CD4-positive, alpha-beta T cell treated with Interleukin-15 for 4 hours (primary cell): ENCODE measurements around the gene PYDC2.

ENCODE experiments used
- DNase-seq: peaks from one replicate; pipeline ENCODE4 v3.0.0-alpha.2; 2020; ENCODE audit warnings: low spot score

Gene PYDC2

DNA sequence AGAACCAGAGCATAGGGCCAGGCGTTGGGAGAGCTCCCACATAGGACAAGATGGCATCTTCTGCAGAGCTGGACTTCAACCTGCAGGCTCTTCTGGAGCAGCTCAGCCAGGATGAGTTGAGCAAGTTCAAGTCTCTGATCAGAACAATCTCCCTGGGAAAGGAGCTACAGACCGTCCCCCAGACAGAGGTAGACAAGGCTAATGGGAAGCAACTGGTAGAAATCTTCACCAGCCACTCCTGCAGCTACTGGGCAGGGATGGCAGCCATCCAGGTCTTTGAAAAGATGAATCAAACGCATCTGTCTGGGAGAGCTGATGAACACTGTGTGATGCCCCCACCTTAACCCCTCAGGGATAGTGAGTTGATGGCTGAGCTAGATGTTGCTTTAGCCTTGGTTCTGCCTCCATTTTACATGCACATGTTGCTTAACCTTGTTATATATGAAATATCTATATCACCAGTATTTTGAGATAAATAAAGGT, at the start of gene PYDC2:
TSS of gene PYDC2 (plus strand) at position 51 of the 483 bp plus-strand sequence. CDS start at position 51, 0 bp downstream.
- DNase-seq: no peak

- DNase-seq: no peak
Observed at GRCh38 chr3:191412759-191413158, 48.2 kb upstream of the PYDC2 start.

GRCh38 chr3:191414286-191414685, 46.7 kb upstream of the PYDC2 start:
- no peak for DNase-seq

DNA sequence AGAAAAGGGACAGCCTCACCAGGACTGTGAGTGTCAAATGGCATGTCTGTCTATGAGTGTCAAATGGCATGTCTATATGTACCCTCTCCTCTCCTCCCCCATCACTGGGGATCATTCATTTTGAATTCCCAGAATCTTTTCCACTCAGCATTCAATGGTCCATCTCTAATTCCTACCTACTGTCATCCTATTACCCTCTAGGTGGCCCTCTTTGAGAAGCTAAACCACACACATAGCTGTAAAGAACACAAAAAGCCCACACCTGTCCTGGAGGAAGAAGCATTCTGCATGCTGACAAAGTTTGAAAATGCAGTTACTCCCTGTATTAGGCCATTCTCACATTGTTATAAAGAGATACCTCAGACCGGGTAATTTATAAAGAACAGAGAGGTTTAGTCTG, 46.2 kb upstream of the PYDC2 start:
- DNase-seq: no peak

- no peak for DNase-seq
Observed at GRCh38 chr3:191415566-191415965, 45.4 kb upstream of the PYDC2 start.

DNA sequence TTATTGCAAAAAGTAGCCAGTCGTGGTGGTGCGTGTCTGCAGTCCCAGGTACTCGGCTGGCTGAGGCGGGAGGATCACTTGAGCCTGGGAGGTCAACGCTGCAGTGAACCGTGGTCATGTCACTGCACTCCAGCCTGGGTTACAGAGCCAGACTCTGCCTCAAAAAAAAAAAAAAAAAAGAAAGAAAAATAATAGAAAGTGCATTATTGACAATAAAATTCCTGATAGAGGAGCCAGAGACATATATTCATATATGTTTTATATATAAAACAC, 43.6 kb upstream of the PYDC2 start:
- DNase-seq: no peak

DNA sequence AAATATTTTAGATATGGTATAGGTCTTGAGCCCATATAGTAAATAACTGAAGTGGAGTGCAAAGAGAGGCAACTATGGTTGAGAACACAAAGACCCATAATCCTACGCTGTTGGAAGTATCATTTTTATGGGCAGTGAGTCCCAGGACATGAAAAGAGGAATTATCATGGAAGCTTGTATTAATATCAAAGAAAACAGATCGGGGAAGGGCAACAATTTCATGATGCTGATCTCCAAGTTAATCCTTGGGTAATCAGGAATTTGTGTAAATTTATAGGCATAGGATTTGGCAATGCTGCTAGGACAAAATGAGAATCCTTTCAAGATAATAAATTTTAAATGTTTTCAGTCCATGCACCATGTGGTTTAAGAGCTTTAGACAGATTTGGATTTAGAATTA, 40.2 kb upstream of the PYDC2 start:
- no peak for DNase-seq

DNA sequence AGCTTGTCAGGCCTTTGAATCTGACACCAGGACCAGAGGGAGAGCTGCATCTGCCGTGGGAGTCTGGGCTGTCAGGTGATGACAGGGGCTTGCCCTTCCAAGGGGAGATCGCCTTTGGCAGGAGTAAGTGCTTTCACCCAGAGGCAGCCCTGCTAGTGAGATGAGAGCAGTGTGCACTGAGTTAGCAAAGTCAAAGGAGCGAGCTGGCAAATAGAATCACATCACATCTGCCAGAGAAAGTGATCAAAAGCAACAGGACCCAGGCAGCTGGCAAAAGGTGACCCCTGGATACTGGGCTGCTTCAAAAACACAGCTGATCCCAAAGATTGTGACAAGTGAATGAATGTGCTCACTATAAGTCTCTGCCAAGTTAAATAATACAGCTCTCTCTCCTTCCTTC, 36.1 kb upstream of the PYDC2 start:
- no peak for DNase-seq

DNA sequence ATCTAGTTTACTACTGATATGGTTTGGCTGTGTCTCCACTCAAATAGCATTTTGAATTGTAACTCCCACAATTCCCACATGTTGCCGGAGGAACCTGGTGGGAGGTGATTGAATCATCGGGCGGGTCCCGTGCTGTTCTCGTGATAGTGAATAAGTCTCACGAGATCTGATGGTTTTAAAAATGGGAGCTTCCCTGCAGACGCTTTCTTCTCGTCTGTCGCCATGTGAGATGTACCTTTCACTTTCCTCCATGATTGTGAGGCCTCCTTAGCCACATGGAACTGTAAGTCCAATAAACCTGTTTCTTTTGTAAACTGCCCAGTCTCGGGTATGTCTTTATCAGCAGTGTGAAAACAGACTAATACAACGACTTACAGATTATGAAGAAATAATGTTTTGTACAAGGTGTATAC, 35.6 kb upstream of the PYDC2 start:
- no peak for DNase-seq

DNA sequence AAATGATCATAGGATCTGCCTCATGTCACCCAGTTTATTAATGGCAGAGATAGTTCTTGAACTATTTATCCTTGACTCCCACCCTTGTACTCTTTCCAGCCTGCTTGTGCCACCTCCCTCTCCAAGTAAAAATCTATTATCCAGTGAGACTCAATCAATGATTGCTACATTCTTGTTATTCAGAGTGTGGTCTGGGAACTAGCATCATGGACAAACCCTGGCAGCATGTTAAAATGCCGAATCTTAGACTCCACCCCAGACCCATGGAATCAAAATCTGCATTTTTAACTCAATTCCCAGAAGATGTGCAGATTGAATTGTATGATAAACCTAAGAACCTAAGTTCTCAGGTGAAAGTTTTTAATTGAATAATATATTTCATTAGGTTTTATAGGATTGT, 34.7 kb upstream of the PYDC2 start:
- DNase-seq: no peak

DNA sequence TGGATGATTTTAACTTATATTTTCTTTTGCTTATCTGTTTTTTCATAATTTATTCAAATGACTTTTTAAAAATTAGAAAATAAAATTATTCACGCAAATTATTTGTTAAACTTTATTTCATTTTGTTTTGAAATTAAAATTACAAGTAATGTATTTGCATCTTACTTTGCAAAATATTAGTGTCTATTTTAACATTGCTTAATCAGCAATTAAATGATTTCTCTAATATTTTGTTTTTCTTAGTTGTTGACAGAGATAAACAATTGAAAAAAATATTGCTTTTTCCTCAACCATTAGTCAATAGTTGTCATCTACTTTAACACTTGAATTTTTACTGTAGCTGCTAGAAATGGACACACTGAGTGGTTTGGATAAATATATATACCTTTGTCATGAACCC, 32.8 kb upstream of the PYDC2 start:
- DNase-seq: no peak

GRCh38 chr3:191430103-191430502, 30.9 kb upstream of the PYDC2 start:
- no peak for DNase-seq

- no peak for DNase-seq
Observed at GRCh38 chr3:191431160-191431822, 29.7 kb upstream of the PYDC2 start.

- no peak for DNase-seq
Observed at GRCh38 chr3:191432162-191432561, 28.8 kb upstream of the PYDC2 start.

- DNase-seq: no peak
Observed at GRCh38 chr3:191434024-191434423, 26.9 kb upstream of the PYDC2 start.

DNA sequence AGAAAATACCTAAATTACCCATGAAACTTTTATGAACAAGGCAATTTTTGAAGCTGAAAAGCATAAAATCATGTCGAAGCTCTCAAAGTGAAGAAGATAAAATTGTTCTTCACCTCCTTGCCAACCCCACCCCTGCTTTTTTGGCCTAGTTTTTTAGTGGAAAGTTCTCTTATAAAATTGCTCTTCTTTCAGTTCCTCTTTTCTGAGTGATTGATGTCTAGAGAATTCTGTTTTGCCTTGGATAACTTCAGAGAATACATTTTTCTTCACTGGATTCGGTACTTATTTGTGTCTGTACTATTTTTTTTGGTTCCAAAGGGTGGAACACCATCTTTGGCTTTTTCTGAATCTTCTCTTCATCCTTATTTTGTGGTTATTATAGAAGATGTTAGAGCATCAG, 25.0 kb upstream of the PYDC2 start:
- no peak for DNase-seq

DNA sequence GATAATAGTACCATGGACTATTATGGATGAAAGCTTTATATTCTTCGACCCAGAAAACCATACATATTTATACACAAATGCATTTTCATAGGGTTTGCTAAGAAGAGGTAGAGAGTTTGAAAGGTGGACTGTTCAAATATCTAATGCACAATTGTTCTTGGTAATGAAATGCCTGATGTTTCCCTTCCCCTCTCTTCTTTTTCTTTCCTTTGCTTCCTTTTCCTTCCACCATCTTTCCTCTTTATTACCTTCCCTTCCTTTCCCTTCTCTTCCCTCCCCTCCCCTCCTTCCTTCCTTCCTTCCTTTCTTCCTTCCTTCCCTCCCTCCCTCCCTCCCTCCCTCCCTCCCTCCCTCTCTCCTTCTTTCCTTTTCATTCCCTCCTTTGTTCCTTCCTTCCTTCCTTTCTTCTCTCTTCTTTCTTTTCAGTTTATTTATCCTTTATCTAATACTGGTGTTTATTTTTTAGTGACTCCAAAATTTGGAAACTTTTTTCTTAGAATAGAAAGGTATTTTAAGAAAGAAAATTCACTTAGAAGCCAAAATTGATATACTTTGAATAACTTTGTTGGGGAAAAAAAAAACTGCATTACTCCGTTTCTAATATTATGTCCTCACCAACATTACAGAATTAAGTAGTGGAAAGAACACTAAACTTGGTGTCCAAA, 22.7 kb upstream of the PYDC2 start:
- no peak for DNase-seq

GRCh38 chr3:191440532-191440931, 20.4 kb upstream of the PYDC2 start:
- DNase-seq: no peak

GRCh38 chr3:191441687-191442086, 19.3 kb upstream of the PYDC2 start:
- DNase-seq: no peak

GRCh38 chr3:191444569-191444968, 16.4 kb upstream of the PYDC2 start:
- DNase-seq: no peak

DNA sequence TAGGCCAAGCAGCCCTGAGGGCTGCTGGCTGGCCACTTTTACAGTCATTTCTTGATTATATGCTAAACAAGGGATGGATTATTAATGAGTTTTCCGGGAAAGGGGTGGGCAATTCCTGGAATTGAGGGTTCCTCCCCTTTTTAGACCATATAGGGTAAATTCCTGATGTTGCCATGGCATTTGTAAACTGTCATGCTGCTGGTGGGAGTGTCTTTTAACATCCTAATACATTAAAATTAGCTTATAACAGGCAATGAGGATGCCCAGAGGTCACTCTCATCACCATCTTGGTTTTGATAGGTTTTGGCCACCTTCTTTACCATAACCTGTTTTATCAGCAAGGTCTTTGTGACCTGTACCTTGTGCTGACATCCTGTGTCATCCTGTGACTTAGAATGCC, 11.7 kb upstream of the PYDC2 start:
- no peak for DNase-seq

- DNase-seq: no peak
Observed at GRCh38 chr3:191455257-191455952, 5.6 kb upstream of the PYDC2 start.

DNA sequence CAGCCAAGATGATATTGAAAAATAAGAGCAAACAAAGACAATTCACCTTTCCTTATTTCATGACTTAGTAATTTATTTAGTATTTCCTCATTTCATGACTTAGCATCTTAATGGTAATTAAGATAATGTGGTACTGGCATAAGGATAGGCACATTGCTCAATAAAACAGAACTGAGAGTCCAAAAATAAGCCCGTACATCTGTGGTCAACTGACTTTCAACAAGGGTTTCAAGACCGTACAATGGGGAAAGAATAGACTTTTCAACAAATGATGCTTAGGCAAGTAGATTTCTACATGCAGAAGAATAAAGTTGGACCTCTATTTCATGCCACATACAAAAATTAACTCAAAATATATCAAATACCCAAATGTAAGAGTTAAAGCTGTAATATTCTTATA, 603 bp upstream of the PYDC2 start:
- DNase-seq: no peak

DNA sequence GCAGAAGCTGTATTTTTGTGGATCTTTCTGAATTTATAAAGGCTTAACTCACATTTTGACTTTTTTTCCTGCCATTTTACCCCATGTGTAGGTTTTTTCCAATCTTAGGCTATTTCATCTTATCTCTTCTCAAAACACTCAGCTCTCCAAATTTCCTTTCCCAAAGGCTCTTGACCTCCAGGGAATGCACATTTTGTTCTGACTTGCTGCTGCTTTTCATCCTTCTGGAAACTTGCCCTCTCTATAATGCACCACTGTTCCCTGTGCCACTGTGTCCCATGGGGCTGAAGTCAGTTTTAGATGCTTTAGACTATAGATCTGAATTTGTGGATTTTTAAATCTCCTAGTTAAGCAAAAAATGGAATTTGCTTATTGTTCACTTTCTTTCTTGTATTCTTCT, 9.1 kb downstream of the PYDC2 start:
- DNase-seq: no peak
